PC-9 (cell line): ENCODE results near the gene TAF4B. TPM values are rescaled to one million over a fixed set of nuclear protein-coding genes. Genes with fewer than 3 reads are reported as not detected.

ENCODE experiments used
- BruUV-seq: library from RNA; stranded (reverse); fragments of 400-500 nt; replicated peaks from 2 replicates; lab custom pipeline; 2021; lab: Mats Ljungman, UMichigan
- CTCF ChIA-PET: fragments of 300-600 bp; sonication (Branson Sonifier 250); formaldehyde crosslinking; loops from one replicate; lab custom pipeline; 2022; ENCODE audit warnings: antibody characterized with exemption; lab: Charles Lee
- POLR2A ChIA-PET: fragments of 300-600 bp; sonication (Branson Sonifier 250); formaldehyde crosslinking; loops from one replicate; lab custom pipeline; 2022; ENCODE audit warnings: antibody characterized with exemption; ENCODE audit not compliant: unreplicated experiment; lab: Charles Lee
- DNase-seq, 2 experiments: peaks; one replicate each; pipeline versions ENCODE4 v3.0.0 to v3.0.0-alpha.2; 2015 to 2022; ENCODE audit warnings: mixed read lengths in 1 of 2
- H2AFZ ChIP-seq: fragments of 200-600 bp; sonication (generic); 2 replicates; pipeline ENCODE4 v1.8.1; 2017; ENCODE audit warnings: antibody characterized with exemption
- H3F3A ChIP-seq: fragments of 200-600 bp; sonication (generic); 2 replicates; pipeline ENCODE4 v1.8.1; 2017; ENCODE audit warnings: antibody characterized with exemption, mild to moderate bottlenecking, low read depth; ENCODE audit not compliant: insufficient read depth
- H3K27ac ChIP-seq: fragments of 200-600 bp; sonication (generic); 2 replicates; pipeline ENCODE4 v1.6.1; 2016; ENCODE audit warnings: mixed run types
- H3K27me3 ChIP-seq: fragments of 200-600 bp; sonication (generic); 2 replicates; pipeline ENCODE4 v1.6.1; 2016; ENCODE audit warnings: low read depth, mixed run types; ENCODE audit not compliant: insufficient read depth
- H3K36me3 ChIP-seq: fragments of 200-600 bp; sonication (generic); 2 replicates; pipeline ENCODE4 v1.6.1; 2016; ENCODE audit warnings: low read depth, mixed run types
- H3K4me1 ChIP-seq: fragments of 200-600 bp; sonication (generic); replicated peaks from 2 replicates; pipeline ENCODE4 v1.6.1; 2016; ENCODE audit warnings: mixed run types; ENCODE audit not compliant: insufficient read depth
- H3K4me2 ChIP-seq: fragments of 200-600 bp; sonication (generic); 2 replicates; pipeline ENCODE4 v1.6.1; 2017; ENCODE audit warnings: mixed run types
- H3K4me3 ChIP-seq: fragments of 200-600 bp; sonication (generic); 2 replicates; pipeline ENCODE4 v1.6.1; 2016; ENCODE audit warnings: mixed run types
- H3K79me2 ChIP-seq: fragments of 200-600 bp; sonication (generic); 2 replicates; pipeline ENCODE4 v1.6.1; 2017; ENCODE audit warnings: low read depth, mixed run types
- H3K9me2 ChIP-seq: fragments of 200-600 bp; sonication (generic); 2 replicates; pipeline ENCODE4 v1.8.1; 2017; ENCODE audit warnings: mild to moderate bottlenecking; ENCODE audit not compliant: insufficient read depth
- H3K9me3 ChIP-seq: fragments of 200-600 bp; sonication (generic); 2 replicates; pipeline ENCODE4 v1.8.1; 2016; ENCODE audit warnings: low read depth; ENCODE audit not compliant: insufficient read depth
- H4K20me1 ChIP-seq: fragments of 200-600 bp; sonication (generic); 2 replicates; pipeline ENCODE4 v1.8.1; 2017; ENCODE audit not compliant: insufficient read depth
- CTCF ChIP-seq: fragments of 200-600 bp; sonication (generic); conservative IDR thresholded peaks from 2 replicates; pipeline ENCODE4 v1.6.1; 2017; ENCODE audit warnings: mixed run types, antibody characterized with exemption, mild to moderate bottlenecking, moderate library complexity
- EZH2 ChIP-seq: fragments of 200-600 bp; sonication (generic); IDR thresholded peaks from 2 replicates; pipeline ENCODE4 v1.8.0; 2017; ENCODE audit warnings: antibody characterized with exemption, low read depth
- intact Hi-C: fragments of 100-400 bp; cut with micrococcal nuclease; formaldehyde crosslinking; loops from one replicate; pipeline ENCODE4 v1.10.0; 2022; ENCODE audit not compliant: unreplicated experiment
- total RNA-seq: library from RNA; stranded (reverse); gene quantifications from 2 replicates; pipeline ENCODE4 v1.2.3, GENCODE V29; 2021

The TAF4B gene
- total RNA-seq, 1 experiment from 2014 or later, result 2.8 TPM

- H3K4me1 ChIP-seq, result no peaks in the 10 kb centered on the region
- POLR2A ChIA-PET, result no interaction called here
- no peaks in the 10 kb centered on the region for H3F3A ChIP-seq
- no peak for DNase-seq
- no peak overlapping the region for H2AFZ ChIP-seq
- no peak overlapping the region for H3K4me2 ChIP-seq
- CTCF ChIA-PET, result no interaction called here
- H3K9me2 ChIP-seq, result no peaks in the 10 kb centered on the region
- BruUV-seq, result no TSS peak
- no peaks in the 10 kb centered on the region for H4K20me1 ChIP-seq
- intact Hi-C loops, result no loop called here
- no peaks in the 10 kb centered on the region for H3K79me2 ChIP-seq
- no peak for TF ChIP-seq CTCF
- TF ChIP-seq EZH2, result no peak
- H3K27ac ChIP-seq, result no peak overlapping the region
- no peaks in the 10 kb centered on the region for H3K27me3 ChIP-seq
- no peak overlapping the region for H3K4me3 ChIP-seq
- no peaks in the 10 kb centered on the region for H3K9me3 ChIP-seq
- no peaks in the 10 kb centered on the region for H3K36me3 ChIP-seq
These were observed 42.2 kb downstream of the TAF4B start for GRCh38 chr18:26268454-26268853.

GRCh38 chr18:26271917-26272549 is 45.8 kb downstream of the TAF4B start:
- Histone ChIP-seq H3K4me3 (no peak overlapping the region), H3K4me2 (no peak overlapping the region), H3K79me2 (no peaks in the 10 kb centered on the region), H4K20me1 (no peaks in the 10 kb centered on the region), H2AFZ (no peak overlapping the region), H3K9me3 (no peaks in the 10 kb centered on the region), H3F3A (no peaks in the 10 kb centered on the region), H3K9me2 (no peaks in the 10 kb centered on the region), H3K27me3 (no peaks in the 10 kb centered on the region), H3K36me3 (no peaks in the 10 kb centered on the region), H3K4me1 (no peaks in the 10 kb centered on the region), H3K27ac (no peak overlapping the region)
- BruUV-seq, result no TSS peak
- ChIA-PET CTCF (no interaction called here), POLR2A (no interaction called here)
- TF ChIP-seq CTCF (no peak), EZH2 (no peak)
- intact Hi-C loops, result no loop called here
- DNase-seq, result no peak

- POLR2A ChIA-PET, result no interaction called here
These were observed 51.1 kb downstream of the TAF4B start for GRCh38 chr18:26277374-26277773.

More at GRCh38 chr18:26277374-26277773, 51.1 kb downstream of the TAF4B start:
- H2AFZ ChIP-seq, result no peak overlapping the region
- H3K9me2 ChIP-seq, result no peaks in the 10 kb centered on the region
- H3K27ac ChIP-seq, result no peak overlapping the region
- no TSS peak for BruUV-seq
- TF ChIP-seq EZH2, result no peak
- TF ChIP-seq CTCF, result no peak
- no peaks in the 10 kb centered on the region for H3K36me3 ChIP-seq
- no peaks in the 10 kb centered on the region for H3F3A ChIP-seq
- no peaks in the 10 kb centered on the region for H4K20me1 ChIP-seq
- CTCF ChIA-PET, result no interaction called here
- no peak overlapping the region for H3K4me2 ChIP-seq
- DNase-seq, result no peak
- no peaks in the 10 kb centered on the region for H3K9me3 ChIP-seq
- H3K27me3 ChIP-seq, result no peaks in the 10 kb centered on the region
- H3K79me2 ChIP-seq, result no peaks in the 10 kb centered on the region
- no peaks in the 10 kb centered on the region for H3K4me1 ChIP-seq
- H3K4me3 ChIP-seq, result no peak overlapping the region
- intact Hi-C loops, result no loop called here
